Amygdala (tissue), 56 donors: Measurements from ENCODE around the gene GJD3.

Experiments used
- DNase-seq, 56 donors: peaks; one replicate each; lab custom pipeline; 2025; lab: John Stamatoyannopoulos, UW

Gene GJD3

GRCh38 chr17:40352779-40353394 lies 11.7 kb downstream of the GJD3 start:
- DNase-seq: no peak

GRCh38 chr17:40352237-40352778 lies 12.2 kb downstream of the GJD3 start:
- no peak for DNase-seq

- no peak for DNase-seq
These were observed 12.9 kb downstream of the GJD3 start for GRCh38 chr17:40351359-40352236.

- no peak for DNase-seq
These were observed 13.7 kb downstream of the GJD3 start for GRCh38 chr17:40350689-40351358.

- peak in 4 of 56 donors; percentile 8 to 78 (median 39) for DNase-seq
These were observed 14.4 kb downstream of the GJD3 start for GRCh38 chr17:40349895-40350688.

- no peak for DNase-seq
These were observed 15.1 kb downstream of the GJD3 start for GRCh38 chr17:40349477-40349894.

GRCh38 chr17:40348562-40349476 lies 15.7 kb downstream of the GJD3 start:
- DNase-seq: peak in 49 of 56 donors; percentile 15 to 87 (median 64)

GRCh38 chr17:40348136-40348504 lies 16.4 kb downstream of the GJD3 start:
- DNase-seq: no peak

- DNase-seq: peak in 41 of 56 donors; percentile 26 to 82 (median 53)
These were observed 17.0 kb downstream of the GJD3 start for GRCh38 chr17:40347319-40348135.

- DNase-seq: peak in 8 of 56 donors; percentile 13 to 45 (median 31)
These were observed 17.8 kb downstream of the GJD3 start for GRCh38 chr17:40346765-40347158.

GRCh38 chr17:40345994-40346764 lies 18.4 kb downstream of the GJD3 start:
- DNase-seq: peak in 13 of 56 donors; percentile 17 to 59 (median 37)

GRCh38 chr17:40345161-40345993 lies 19.2 kb downstream of the GJD3 start:
- DNase-seq: peak in 28 of 56 donors; percentile 16 to 83 (median 38)

GRCh38 chr17:40344421-40345160 lies 19.9 kb downstream of the GJD3 start:
- no peak for DNase-seq

- DNase-seq: peak in 1 of 56 donors; percentile 29
These were observed 21.1 kb downstream of the GJD3 start for GRCh38 chr17:40343219-40344119.
